Measurements from ENCODE around the gene CADPS2.

The CADPS2 gene

DNA sequence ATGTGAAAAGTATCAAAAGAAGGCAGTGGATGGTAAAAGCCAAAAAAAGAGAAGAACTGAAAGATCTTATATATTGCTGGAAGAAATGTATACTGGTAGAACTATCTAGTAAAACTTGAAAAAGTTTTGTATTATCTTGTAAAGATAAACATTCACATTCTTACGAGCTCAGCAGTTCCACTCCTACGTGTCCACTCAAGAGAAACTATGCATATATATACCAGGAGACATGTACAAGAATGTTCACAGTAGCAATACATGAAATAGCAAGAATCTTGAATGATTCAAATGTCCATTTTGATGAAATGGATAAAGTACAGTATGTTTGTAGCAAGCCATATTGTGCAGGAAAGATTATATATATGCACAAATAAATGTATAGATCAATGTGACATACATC is 342.4 kb downstream of the CADPS2 start:
- FAIRE-seq: no peak
- no peak for DNase-seq (ENCODE audit: insufficient read length)
- no peak for TF ChIP-seq POLR2AphosphoS5 (IDR thresholded peaks at IDR 0.05; ENCODE audit: low read depth, low read length)
- TF ChIP-seq POLR2A (IDR thresholded peaks at IDR 0.05; ENCODE audit: low read depth, low read length): no peak
- no peak for TF ChIP-seq TAF1 (IDR thresholded peaks at IDR 0.05; ENCODE audit: borderline replicate concordance, low read depth, low read length)

DNA sequence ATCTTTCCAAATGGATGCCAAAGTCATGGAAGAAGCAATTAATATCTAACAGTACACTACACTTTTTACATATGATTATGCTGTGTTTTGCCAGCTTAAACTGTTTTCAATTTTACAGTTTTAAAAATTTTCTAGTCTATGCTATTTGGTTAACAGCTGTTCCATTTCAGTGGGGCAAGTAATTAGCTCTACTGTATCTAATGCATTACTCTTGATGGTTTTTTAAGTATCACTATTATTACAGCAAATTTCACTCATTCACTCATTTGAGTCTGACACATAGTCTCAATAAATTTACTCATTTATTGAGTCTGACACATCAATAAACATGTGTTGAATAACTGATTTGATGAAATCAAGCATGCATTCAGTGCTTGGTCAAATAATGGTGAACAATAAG is 343.1 kb downstream of the CADPS2 start:
- no peak for TF ChIP-seq TAF1 (IDR thresholded peaks at IDR 0.05; ENCODE audit: borderline replicate concordance, low read depth, low read length)
- no peak for TF ChIP-seq POLR2A (IDR thresholded peaks at IDR 0.05; ENCODE audit: low read depth, low read length)
- FAIRE-seq (no peak), DNase-seq (ENCODE audit: insufficient read length) (no peak)

DNA sequence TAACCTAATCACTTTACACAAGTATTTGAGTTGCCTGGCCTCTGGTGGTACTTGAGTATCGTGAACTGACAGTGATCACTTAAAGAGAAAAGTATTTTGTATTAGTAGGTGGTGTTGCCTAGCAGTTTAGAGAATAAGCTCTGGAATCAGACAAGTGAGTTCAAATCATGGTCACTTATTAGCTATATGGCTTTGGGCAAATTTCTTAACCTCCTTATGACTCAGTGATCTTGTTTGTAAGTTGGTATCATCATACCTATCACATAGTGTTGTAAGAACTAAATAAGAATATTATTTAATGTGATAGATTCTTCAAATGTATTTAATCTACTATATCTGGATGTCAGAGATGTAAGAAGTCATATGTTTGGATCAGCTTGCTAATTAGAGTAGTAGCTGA is 351.2 kb downstream of the CADPS2 start:
- no peak for TF ChIP-seq POLR2AphosphoS5 (IDR thresholded peaks at IDR 0.05; ENCODE audit: low read depth, low read length)
- TF ChIP-seq POLR2A (IDR thresholded peaks at IDR 0.05; ENCODE audit: low read depth, low read length): no peak
- TF ChIP-seq TAF1 (IDR thresholded peaks at IDR 0.05; ENCODE audit: borderline replicate concordance, low read depth, low read length): no peak
- DNase-seq (ENCODE audit: insufficient read length): no peak
- no peak for FAIRE-seq

DNA sequence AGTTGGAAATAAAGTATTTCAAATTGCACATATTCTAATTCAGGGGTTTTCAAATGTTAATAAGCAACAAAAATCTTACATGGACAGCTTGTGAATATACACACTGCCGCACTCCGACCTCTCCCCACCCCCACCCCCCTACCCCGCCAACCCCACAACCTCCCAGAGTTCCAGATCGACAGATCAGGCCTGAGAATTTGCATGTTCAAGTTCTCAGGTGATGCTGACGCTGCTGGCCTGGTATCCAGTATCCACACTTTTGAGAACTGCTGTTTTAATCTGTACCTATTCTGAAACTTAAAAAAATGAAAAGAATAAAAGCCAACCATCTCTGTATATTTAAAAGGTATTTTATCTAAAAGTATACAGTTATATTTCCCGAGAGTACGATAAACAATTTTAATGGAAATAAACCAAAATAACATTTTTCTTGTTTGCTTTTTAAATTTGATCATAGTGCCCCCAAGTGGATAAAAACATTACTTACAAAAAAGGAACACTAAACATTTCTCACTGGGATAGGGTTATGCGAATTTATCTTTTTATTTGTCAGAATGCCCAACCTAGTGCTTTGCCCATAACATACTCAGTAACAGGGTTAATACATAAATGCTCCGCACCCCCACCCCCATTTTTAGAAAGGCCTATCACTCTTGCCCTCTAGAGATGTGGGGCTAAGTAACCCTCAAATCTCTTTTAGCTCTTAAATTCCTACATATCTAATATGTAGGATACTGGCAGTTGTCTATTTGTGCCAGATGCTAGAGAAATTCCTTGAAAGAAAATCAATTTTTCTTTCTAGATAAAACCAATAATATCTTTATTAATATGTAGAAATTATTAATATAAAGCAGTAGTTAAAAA is 353.6 kb downstream of the CADPS2 start:
- TF ChIP-seq TAF1 (IDR thresholded peaks at IDR 0.05; ENCODE audit: borderline replicate concordance, low read depth, low read length) (no peak), POLR2A (IDR thresholded peaks at IDR 0.05; ENCODE audit: low read depth, low read length) (no peak), POLR2AphosphoS5 (IDR thresholded peaks at IDR 0.05; ENCODE audit: low read depth, low read length) (no peak)
- DNase-seq (ENCODE audit: insufficient read length) (no peak), FAIRE-seq (peak; percentile 30)

DNA sequence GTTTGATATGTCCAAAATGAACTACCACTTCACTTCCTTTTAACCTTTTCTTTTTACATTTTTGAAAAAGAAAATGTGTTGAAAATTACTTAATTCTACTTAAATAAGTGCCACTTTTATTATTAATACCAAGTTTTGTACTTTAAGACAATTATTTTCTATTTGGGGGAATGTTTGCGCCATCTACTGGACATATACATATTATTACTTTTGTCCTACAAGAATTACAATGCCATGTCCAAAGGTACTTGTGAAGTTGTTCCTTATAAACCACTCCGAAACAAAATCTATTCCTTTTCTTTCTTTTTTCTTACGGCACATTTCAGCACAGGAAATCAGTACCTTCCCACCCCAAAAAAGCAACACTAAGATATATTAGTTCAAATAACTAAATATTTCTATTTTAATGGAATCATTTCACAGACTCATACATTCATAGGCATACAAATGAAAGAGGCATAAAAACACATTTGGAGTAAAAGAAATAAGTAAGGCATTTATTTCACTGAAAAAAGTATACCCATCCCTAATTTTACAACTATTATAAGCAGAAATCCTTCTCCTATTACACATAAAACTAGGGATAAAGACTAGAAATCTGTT is 357.3 kb downstream of the CADPS2 start:
- no peak for DNase-seq (ENCODE audit: insufficient read length)
- TF ChIP-seq POLR2A (IDR thresholded peaks at IDR 0.05; ENCODE audit: low read depth, low read length): no peak
- no peak for TF ChIP-seq TAF1 (IDR thresholded peaks at IDR 0.05; ENCODE audit: borderline replicate concordance, low read depth, low read length)
- TF ChIP-seq POLR2AphosphoS5 (IDR thresholded peaks at IDR 0.05; ENCODE audit: low read depth, low read length): no peak
- no peak for FAIRE-seq

DNA sequence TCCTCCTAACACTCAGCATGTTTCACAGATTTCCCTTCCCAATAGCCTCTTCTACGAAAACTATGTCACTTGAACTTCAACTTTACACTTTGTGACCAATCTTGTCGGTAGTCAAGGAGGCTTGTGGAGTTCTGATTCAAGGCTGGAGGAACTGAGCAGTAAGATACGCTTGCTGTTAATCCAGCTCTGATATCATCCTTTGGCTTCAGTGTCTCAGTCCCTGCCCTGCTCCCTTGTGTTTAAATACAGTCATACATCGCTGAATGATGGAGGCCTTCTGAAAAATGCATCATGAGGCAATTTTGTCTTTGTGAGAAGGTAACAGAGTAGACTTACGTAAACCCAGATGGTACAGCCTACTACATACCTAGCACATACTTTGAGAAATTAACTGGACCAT is 360.9 kb downstream of the CADPS2 start:
- no peak for DNase-seq (ENCODE audit: insufficient read length)
- no peak for FAIRE-seq
- TF ChIP-seq TAF1 (IDR thresholded peaks at IDR 0.05; ENCODE audit: borderline replicate concordance, low read depth, low read length) (no peak), POLR2A (IDR thresholded peaks at IDR 0.05; ENCODE audit: low read depth, low read length) (no peak), POLR2AphosphoS5 (IDR thresholded peaks at IDR 0.05; ENCODE audit: low read depth, low read length) (no peak)

DNA sequence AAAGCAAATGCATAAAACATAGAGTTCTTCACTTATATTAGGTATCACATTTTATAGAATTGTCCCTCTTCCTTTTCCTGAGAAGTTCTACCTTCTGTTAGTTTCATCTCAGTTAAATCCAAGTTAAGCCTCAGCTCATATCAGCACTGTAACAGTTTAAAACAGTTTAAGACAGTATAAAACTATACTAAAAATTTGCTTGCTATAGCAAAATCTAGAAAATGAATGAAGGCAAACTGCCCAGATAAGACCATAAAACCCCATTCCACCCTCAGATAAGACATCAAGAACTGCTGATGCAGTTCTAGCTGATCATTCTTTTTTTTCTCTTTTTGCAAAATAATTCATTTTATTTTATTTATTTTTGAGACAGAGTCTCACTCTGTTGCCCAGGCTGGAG is 364.5 kb downstream of the CADPS2 start:
- no peak for DNase-seq (ENCODE audit: insufficient read length)
- TF ChIP-seq POLR2AphosphoS5 (IDR thresholded peaks at IDR 0.05; ENCODE audit: low read depth, low read length) (no peak), TAF1 (IDR thresholded peaks at IDR 0.05; ENCODE audit: borderline replicate concordance, low read depth, low read length) (no peak), POLR2A (IDR thresholded peaks at IDR 0.05; ENCODE audit: low read depth, low read length) (no peak)
- FAIRE-seq: no peak

DNA sequence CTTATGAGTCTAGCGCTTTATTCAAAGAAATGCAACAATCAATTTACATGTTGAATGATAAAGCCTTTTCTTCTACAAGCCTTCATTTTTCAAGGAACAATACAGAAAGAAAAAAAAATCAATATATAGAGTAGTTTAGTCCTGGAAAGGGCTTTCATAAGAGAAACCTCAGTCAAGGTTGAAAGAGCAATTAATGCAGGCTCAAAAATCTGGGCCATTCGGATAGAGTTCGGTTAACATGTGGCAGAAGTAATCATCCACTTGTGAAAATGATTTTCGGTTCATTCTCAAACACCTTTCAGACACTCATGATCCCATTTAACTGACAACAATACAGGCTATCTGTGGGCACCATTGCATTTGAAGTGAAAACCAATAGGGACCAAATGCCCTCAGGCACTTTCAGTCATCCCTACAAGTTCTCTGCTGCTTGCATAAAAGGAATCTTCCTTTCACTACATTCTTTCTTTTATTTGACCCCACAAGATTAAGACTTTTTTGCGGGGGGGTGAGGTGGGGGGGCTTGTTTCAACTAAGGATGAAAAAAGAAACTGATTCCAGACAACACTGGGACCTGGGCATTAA is 365.2 kb downstream of the CADPS2 start:
- DNase-seq (ENCODE audit: insufficient read length) (no peak), FAIRE-seq (no peak)
- TF ChIP-seq POLR2AphosphoS5 (IDR thresholded peaks at IDR 0.05; ENCODE audit: low read depth, low read length) (no peak), TAF1 (IDR thresholded peaks at IDR 0.05; ENCODE audit: borderline replicate concordance, low read depth, low read length) (no peak), POLR2A (IDR thresholded peaks at IDR 0.05; ENCODE audit: low read depth, low read length) (no peak)

DNA sequence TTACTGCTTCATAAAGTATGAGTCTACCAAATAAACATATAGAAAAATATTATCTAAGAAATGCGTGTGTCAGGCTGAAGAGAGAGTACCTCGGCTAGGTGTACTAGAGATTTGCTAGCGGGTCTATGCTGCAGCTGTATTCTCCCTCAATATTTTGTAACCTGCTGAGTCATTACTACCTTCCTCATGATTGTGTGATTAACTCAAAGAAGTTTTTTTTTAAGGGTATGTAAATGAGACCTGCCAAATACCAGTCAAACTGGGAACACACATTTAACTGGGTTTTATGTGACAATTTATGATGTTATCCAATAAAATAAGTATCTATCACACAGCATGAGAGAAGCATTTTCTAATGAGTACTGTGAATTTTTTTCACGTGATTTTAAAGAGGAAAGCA is 367.8 kb downstream of the CADPS2 start:
- FAIRE-seq (no peak), DNase-seq (ENCODE audit: insufficient read length) (no peak)
- TF ChIP-seq TAF1 (IDR thresholded peaks at IDR 0.05; ENCODE audit: borderline replicate concordance, low read depth, low read length): no peak

DNA sequence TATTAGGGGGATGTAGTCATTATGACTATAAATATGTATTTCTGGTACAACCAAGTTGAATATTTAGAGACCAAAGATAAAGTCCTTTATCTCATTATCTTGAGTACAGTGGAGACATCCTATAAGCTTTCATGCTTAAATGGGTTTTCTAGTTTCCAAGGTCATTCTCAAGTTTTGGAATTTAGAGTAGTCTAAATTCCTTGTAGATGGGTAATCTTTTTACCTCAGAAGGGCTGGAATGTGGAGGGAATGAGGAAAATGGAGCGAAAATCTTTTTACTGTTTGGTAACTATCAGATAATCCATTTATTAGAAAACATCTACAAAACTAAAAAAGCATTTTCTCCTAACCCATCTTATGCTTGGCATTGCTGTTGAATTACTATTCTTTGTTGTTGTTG is 368.7 kb downstream of the CADPS2 start:
- TF ChIP-seq TAF1 (IDR thresholded peaks at IDR 0.05; ENCODE audit: borderline replicate concordance, low read depth, low read length) (no peak), POLR2AphosphoS5 (IDR thresholded peaks at IDR 0.05; ENCODE audit: low read depth, low read length) (no peak), POLR2A (IDR thresholded peaks at IDR 0.05; ENCODE audit: low read depth, low read length) (no peak)

DNA sequence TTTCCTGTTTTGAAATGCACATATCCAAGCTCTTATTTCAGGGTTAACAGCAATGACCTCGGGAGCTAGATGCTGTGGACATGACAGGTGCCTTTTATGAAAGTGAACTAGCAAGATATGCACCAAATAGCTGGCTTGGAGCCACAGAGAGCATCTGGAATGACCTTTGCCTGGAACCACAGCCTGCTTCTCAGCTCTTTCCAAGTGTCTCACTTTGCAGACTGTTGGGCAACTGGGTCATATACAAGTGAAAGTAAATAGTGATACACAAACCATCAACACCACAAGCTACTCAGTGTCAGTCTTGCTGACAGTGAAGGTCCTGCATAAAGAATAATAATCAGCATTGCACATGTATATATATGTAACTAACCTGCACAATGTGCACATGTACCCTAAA is 370.9 kb downstream of the CADPS2 start:
- FAIRE-seq (no peak), DNase-seq (ENCODE audit: insufficient read length) (no peak)
- no peak for TF ChIP-seq POLR2AphosphoS5 (IDR thresholded peaks at IDR 0.05; ENCODE audit: low read depth, low read length)
- no peak for TF ChIP-seq TAF1 (IDR thresholded peaks at IDR 0.05; ENCODE audit: borderline replicate concordance, low read depth, low read length)
- no peak for TF ChIP-seq POLR2A (IDR thresholded peaks at IDR 0.05; ENCODE audit: low read depth, low read length)

More for the DNA sequence above, 368.7 kb downstream of the CADPS2 start:
- FAIRE-seq: no peak
- DNase-seq (ENCODE audit: insufficient read length): no peak

DNA sequence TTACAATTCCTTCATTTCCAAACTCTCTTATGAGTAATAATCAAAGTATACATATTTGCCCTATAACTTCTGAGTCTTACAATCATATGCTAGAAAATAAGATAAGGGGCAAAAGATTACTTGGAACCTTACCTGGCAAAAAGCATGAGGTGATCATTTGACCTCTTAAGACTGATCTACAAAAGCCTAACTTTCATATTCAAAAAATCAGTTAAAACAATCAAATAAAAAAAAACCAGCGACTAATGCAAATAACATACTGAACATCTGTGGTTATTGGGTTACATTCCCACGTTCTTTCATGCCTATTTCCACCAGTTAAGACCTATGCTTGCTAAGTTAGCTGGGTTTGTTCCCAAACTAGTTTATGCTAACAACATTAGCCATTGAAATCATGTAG is 375.0 kb downstream of the CADPS2 start:
- TF ChIP-seq POLR2A (IDR thresholded peaks at IDR 0.05; ENCODE audit: low read depth, low read length) (no peak), POLR2AphosphoS5 (IDR thresholded peaks at IDR 0.05; ENCODE audit: low read depth, low read length) (no peak), TAF1 (IDR thresholded peaks at IDR 0.05; ENCODE audit: borderline replicate concordance, low read depth, low read length) (no peak)
- DNase-seq (ENCODE audit: insufficient read length) (no peak), FAIRE-seq (no peak)
